Astrocyte (in vitro differentiated cells and primary cell): ENCODE data around the gene NIFK.

Experiments
- CTCF ChIP-seq: IDR thresholded peaks from 2 replicates; pipeline ENCODE4 v1.5.1; 2011; ENCODE audit warnings: low read depth, mild to moderate bottlenecking, inconsistent platforms, low read length, moderate library complexity; ENCODE audit not compliant: insufficient read depth
- EZH2 ChIP-seq: IDR thresholded peaks from 2 replicates; pipeline ENCODE4 v1.6.1; 2012; ENCODE audit warnings: mild to moderate bottlenecking, low read length, inconsistent platforms; ENCODE audit not compliant: insufficient read depth

GRCh38 chr2:121741450-121741849 lies 4.8 kb upstream of the NIFK start:
- no peak for TF ChIP-seq CTCF
- TF ChIP-seq EZH2: no peak
